ENCODE data around the gene FLYWCH1. TPM values are rescaled to one million over a fixed set of nuclear protein-coding genes. Genes with fewer than 3 reads are reported as not detected.

FLYWCH1 gene
- total and polyA plus RNA-seq, 9 of the 15 experiments (the other 6 are each of a cell fraction or from before 2014, with no cell fraction given), result 0.18 to 33.6 (median 11.3) TPM

GRCh38 chr16:2867987-2868789 is 43.5 kb upstream of the FLYWCH1 start (continued):
- TF ChIP-seq ZBTB40 (IDR thresholded peaks at IDR 0.05) (peak; percentile 95), ZBTB40 (CRISPR knock-in tag; IDR thresholded peaks at IDR 0.05) (no peak), CBX1 (IDR thresholded peaks at IDR 0.05; ENCODE audit: low read depth) (peak; percentile 71; the same call in 1 of the 2 replicates), ZNF3 (CRISPR knock-in tag; IDR thresholded peaks at IDR 0.05) (no peak), HINFP (tag; conservative IDR thresholded peaks at IDR 0.05; ENCODE audit: low read depth) (peak; percentile 67), KDM1A (IDR thresholded peaks at IDR 0.05) (peak in 1 of 2 experiments; percentile 30; a peak in 1 of 4 replicates), GATAD2B (IDR thresholded peaks at IDR 0.05; ENCODE audit: borderline replicate concordance) (peak; percentile 23; the same call in 1 of the 2 replicates), ZNF561 (CRISPR knock-in tag; conservative IDR thresholded peaks at IDR 0.05) (no peak), KLF1 (tag; IDR thresholded peaks at IDR 0.05) (peak; percentile 97), MBD1 (CRISPR knock-in tag; IDR thresholded peaks at IDR 0.05) (no peak; the same call in 1 of the 2 replicates), POLR2B (IDR thresholded peaks at IDR 0.05; ENCODE audit: low read depth, partially characterized antibody) (peak; percentile 74), HMG20B (CRISPR knock-in tag; IDR thresholded peaks at IDR 0.05) (no peak), DPF2 (IDR thresholded peaks at IDR 0.05) (no peak; the same call in 1 of the 2 replicates), ETS1 (conservative IDR thresholded peaks at IDR 0.05; ENCODE audit: control insufficient read depth, low read depth, low read length) (peak; percentile 76; the same call in 1 of the 2 replicates)

Measured in K562 (cell line).